Epithelial cell of esophagus (primary cell): Measurements from ENCODE around the gene GPS1.

Experiments used
- DNase-seq: peaks from one replicate; pipeline ENCODE4 v3.0.0; 2010; ENCODE audit warnings: low read depth
- H3K4me3 ChIP-seq: 2 replicates; pipeline ENCODE4 v1.5.1; 2011; ENCODE audit warnings: mild to moderate bottlenecking, low read length, control low read depth
- TF ChIP-seq, protein P1 (sequence below): IDR thresholded peaks from 2 replicates; pipeline ENCODE4 v1.5.1; 2011; ENCODE audit warnings: low read depth, mild to moderate bottlenecking, low read length, control low read depth, inconsistent platforms; ENCODE audit not compliant: insufficient read depth; ENCODE audit errors: missing control alignments

The GPS1 gene

DNA sequence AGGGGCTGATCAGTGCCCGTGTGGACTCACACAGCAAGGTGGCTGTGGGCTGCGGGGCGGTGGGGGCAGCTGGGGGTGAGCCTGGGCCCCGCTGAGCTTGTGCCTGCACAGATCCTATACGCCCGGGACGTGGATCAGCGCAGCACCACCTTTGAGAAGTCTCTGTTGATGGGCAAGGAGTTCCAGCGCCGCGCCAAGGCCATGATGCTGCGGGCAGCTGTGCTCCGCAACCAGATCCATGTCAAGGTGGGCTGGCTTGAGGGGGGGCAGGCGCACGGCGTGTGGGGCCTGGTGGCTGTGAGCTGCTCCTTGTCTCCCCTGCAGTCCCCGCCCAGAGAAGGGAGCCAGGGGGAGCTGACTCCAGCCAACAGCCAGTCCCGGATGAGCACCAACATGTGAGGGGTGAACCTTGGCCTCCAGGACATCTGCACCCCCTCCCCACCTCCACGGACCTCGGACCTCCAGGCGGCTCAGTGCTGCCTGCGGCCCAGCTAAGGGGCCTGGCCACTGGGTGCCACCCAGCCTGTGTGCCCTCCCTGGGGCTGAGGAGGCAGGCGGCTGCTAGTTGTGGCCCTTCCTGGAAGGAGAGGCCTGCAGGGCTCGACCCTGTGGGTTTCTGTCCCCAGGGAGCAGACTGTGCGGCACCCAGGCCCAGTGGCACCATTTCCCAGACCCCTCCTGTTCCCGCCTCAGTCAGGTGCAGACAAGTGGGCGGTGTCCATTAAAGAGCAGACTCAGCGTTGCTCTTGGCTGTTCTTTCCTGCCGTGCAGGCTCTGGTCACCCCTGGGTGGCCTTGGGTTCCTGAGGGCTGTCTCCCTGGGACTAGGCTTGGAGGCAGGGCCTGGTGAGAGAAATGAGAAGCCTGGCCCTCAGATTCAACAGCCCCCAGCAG is 5.3 kb downstream of the GPS1 start:
- H3K4me3 ChIP-seq: no peak overlapping the region
- TF ChIP-seq, protein P1, sequence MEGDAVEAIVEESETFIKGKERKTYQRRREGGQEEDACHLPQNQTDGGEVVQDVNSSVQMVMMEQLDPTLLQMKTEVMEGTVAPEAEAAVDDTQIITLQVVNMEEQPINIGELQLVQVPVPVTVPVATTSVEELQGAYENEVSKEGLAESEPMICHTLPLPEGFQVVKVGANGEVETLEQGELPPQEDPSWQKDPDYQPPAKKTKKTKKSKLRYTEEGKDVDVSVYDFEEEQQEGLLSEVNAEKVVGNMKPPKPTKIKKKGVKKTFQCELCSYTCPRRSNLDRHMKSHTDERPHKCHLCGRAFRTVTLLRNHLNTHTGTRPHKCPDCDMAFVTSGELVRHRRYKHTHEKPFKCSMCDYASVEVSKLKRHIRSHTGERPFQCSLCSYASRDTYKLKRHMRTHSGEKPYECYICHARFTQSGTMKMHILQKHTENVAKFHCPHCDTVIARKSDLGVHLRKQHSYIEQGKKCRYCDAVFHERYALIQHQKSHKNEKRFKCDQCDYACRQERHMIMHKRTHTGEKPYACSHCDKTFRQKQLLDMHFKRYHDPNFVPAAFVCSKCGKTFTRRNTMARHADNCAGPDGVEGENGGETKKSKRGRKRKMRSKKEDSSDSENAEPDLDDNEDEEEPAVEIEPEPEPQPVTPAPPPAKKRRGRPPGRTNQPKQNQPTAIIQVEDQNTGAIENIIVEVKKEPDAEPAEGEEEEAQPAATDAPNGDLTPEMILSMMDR: no peak
- no peak for DNase-seq

DNA sequence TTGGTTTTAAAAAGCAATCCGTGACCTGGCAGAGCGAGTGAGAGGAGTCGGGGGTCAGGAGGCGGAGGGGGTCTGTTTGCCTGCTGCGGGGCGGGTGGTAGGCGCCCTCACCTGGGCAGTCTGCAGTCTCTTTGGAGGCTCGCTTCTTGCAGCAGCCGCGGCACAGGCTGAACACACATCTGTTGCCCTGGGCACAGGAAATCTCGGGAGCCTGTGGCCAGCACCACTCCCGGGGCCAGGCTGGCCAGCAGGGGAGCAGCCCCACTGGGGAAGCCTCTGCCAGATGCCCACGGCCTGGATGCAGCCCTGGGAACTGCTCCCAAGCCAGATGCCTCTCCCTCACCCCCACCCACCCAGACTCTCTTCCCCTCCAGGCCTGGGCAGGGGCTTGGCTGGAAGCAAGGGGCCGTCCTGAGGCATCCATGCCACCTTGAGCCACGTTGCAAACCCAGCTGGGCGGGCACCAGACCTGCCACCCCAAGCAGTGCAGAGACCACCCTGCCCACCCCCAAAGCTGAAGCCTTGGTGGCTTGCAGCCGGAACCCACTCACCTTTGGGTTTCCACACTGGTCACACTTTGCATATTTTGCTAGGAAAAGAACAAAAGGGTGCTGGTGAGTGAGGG is 6.6 kb downstream of the GPS1 start:
- DNase-seq: no peak
- no peak overlapping the region for H3K4me3 ChIP-seq
- TF ChIP-seq, protein P1: no peak

DNA sequence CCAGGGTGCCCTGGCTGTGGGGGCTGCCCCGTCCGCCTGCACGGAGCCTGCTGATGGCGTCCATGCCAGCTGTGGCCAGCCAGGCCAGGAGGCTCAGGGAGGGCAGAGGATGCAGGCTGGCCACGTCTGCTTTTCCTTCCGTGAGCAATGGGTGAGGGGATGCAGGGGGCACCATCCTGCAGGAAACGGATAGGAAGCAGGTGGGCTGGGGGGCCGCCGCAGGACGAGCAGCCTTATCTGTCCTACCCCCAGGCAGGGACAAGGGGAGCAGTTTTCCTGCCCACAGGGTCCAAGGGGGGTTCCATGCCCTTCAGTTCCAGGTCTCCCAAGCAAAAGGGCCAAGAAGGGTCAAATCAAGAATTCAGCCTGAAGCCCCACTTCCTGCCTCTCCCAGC is 7.2 kb downstream of the GPS1 start:
- H3K4me3 ChIP-seq: no peak overlapping the region
- no peak for DNase-seq
- TF ChIP-seq, protein P1: no peak

DNA sequence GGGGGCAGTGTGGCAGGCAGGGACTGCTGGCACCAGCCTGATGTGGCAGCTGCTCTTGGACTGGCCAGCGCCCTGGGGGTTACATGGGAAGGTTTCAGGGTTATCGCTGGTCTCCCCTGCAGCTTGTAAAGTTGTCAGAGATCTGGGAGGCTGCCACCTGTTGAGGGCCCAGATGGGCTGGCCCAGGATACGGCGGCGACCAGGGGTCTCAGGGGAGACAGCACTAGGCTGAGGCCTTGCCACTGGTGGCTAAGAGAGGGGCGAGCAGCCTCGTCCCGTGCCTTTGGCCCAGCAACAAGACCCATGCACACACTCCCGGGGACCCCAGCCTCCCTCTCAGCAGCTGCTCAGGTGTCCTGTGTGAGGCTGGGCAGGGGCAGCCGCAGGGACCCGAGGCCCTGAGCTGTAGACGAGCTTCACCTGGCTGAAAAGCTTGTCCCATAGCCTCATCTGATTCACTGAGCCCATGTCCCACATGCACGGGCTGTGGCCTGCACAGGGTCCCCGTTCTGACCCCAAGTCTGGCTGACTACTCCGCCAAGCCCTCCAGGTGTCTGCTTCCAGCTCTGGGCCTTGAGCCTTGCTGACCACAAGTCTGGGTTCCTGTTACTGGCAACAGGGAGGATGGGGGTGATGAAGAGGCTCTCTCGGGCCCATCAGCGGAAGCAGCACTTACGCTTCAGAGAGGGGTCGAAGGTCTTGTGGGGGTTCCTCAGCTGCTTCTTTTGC is 7.7 kb downstream of the GPS1 start:
- TF ChIP-seq, protein P1: no peak
- DNase-seq: no peak
- H3K4me3 ChIP-seq: no peak overlapping the region

DNA sequence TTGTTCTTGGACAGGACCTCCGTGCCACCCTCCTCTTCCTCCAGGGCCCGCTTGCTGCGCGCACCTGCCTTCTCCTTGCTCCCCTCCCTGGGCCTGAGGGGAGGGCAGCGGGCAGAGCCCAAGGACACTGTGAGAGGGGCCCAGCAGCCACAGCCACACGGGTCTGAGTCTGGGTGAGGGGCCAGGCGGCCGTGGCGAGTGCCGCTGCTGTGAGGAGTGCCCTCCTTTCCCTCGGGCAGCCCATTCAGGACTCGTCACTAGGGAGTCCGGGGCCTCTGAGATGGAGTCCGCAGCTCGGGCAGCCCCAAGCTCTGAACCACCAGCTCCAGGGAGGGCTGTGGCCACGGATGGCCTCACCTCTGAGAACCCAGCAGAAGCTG is 8.3 kb downstream of the GPS1 start:
- TF ChIP-seq, protein P1: no peak
- no peak overlapping the region for H3K4me3 ChIP-seq
- DNase-seq: no peak

DNA sequence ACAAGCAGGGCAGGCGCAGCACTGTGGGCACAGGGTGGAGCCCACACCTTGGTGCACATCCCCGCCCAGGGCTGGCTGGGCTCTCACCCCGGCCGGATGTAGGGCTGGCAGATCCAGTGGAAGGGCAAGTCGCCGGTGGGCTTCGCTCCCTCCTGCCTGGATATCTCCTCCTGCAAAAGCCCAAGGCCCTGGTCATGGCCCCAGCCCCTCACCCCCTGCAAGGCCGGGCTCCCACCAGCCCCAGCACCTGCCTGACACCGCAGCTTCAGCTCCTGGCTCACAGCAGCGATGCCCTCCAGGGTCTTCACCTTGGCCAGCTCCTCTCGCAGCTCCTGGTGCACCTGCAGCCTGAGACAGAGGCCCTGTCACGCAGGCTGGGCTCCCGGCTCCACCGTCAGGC is 8.9 kb downstream of the GPS1 start:
- TF ChIP-seq, protein P1: no peak
- no peak for DNase-seq
- H3K4me3 ChIP-seq: no peak overlapping the region
